Osteocyte (in vitro differentiated cells): ENCODE data around the gene AZI2. TPM values are rescaled to one million over a fixed set of nuclear protein-coding genes. Genes with fewer than 3 reads are reported as not detected.

Experiments used
- DNase-seq: peaks from one replicate; pipeline ENCODE4 v3.0.0; 2021; ENCODE audit warnings: mixed read lengths; ENCODE audit not compliant: unreplicated experiment; ENCODE audit errors: extremely low spot score
- H3K27ac Mint-ChIP-seq: one replicate; pipeline ENCODE4 v1.8.0; 2021; ENCODE audit warnings: mild to moderate bottlenecking, mixed read lengths; ENCODE audit not compliant: unreplicated experiment
- H3K27me3 Mint-ChIP-seq: one replicate; pipeline ENCODE4 v1.8.0; 2021; ENCODE audit warnings: mixed read lengths; ENCODE audit not compliant: unreplicated experiment
- H3K36me3 Mint-ChIP-seq: one replicate; pipeline ENCODE4 v1.8.0; 2021; ENCODE audit warnings: mixed read lengths; ENCODE audit not compliant: unreplicated experiment
- H3K4me1 Mint-ChIP-seq: one replicate; pipeline ENCODE4 v1.8.0; 2021; ENCODE audit warnings: mixed read lengths; ENCODE audit not compliant: unreplicated experiment
- H3K4me3 Mint-ChIP-seq: one replicate; pipeline ENCODE4 v1.8.0; 2021; ENCODE audit warnings: mild to moderate bottlenecking, moderate library complexity, mixed read lengths; ENCODE audit not compliant: unreplicated experiment
- H3K9me3 Mint-ChIP-seq: one replicate; pipeline ENCODE4 v1.8.0; 2021; ENCODE audit warnings: mixed read lengths; ENCODE audit not compliant: unreplicated experiment
- CTCF ChIP-seq: fragments of 200-600 bp; sonication (generic); IDR thresholded peaks from 2 replicates; pipeline ENCODE4 v1.5.0; 2021; ENCODE audit warnings: antibody characterized with exemption, mild to moderate bottlenecking, moderate library complexity
- total RNA-seq: library from RNA; stranded (reverse); gene quantifications from 2 replicates; pipeline ENCODE4 v1.2.1, GENCODE V29; 2021

Gene AZI2
- total RNA-seq, 1 donor from 2014 or later, result 66.4 TPM

- no peak for DNase-seq
- Mint-ChIP-seq H3K36me3 (peaks cover 2% of the 10 kb centered on the region), H3K27me3 (no peaks in the 10 kb centered on the region), H3K4me1 (peaks cover 28% of the 10 kb centered on the region), H3K4me3 (no peak overlapping the region), H3K9me3 (no peaks in the 10 kb centered on the region), H3K27ac (peak overlapping the region; percentile 73)
- TF ChIP-seq CTCF, result no peak
Observed at GRCh38 chr3:28294667-28295413, 53.8 kb downstream of the AZI2 start.

GRCh38 chr3:28292622-28293021 lies 56.0 kb downstream of the AZI2 start:
- no peak overlapping the region for H3K4me3 Mint-ChIP-seq
- H3K27me3 Mint-ChIP-seq, result no peaks in the 10 kb centered on the region
- peaks cover 23% of the 10 kb centered on the region for H3K4me1 Mint-ChIP-seq
- peaks cover 2% of the 10 kb centered on the region for H3K36me3 Mint-ChIP-seq
- no peak for DNase-seq
- no peak for TF ChIP-seq CTCF
- no peak overlapping the region for H3K27ac Mint-ChIP-seq
- H3K9me3 Mint-ChIP-seq, result no peaks in the 10 kb centered on the region

- Mint-ChIP-seq H3K4me1 (peaks cover 20% of the 10 kb centered on the region), H3K27ac (no peak overlapping the region), H3K36me3 (peaks cover 2% of the 10 kb centered on the region), H3K27me3 (no peaks in the 10 kb centered on the region), H3K4me3 (no peak overlapping the region), H3K9me3 (no peaks in the 10 kb centered on the region)
- DNase-seq, result no peak
- no peak for TF ChIP-seq CTCF
Observed at GRCh38 chr3:28291577-28291976, 57.0 kb downstream of the AZI2 start.

- H3K4me1 Mint-ChIP-seq, result peaks cover 17% of the 10 kb centered on the region
- no peaks in the 10 kb centered on the region for H3K27me3 Mint-ChIP-seq
- TF ChIP-seq CTCF, result no peak
- peaks cover 2% of the 10 kb centered on the region for H3K36me3 Mint-ChIP-seq
- H3K27ac Mint-ChIP-seq, result no peak overlapping the region
- DNase-seq, result no peak
- no peak overlapping the region for H3K4me3 Mint-ChIP-seq
- no peaks in the 10 kb centered on the region for H3K9me3 Mint-ChIP-seq
Observed at GRCh38 chr3:28290863-28291300, 57.7 kb downstream of the AZI2 start.

DNA sequence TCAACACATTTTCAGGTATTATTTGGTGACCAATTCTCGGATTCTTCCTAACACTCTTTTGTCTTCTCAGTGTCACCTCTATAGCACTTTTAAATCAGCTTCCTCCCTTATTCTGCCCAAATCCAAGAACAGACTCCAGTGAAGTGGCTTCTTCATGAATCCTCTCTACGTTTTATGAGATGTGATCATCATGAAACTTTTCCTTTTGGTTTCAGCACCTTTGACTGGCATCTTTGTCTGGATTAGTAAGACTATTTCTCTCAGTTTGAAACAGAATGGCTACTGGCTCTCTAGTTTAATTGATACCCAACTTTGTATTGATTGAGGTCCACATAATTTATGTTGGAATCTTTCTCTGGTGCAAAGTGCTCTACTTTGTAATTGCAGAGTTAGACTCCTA lies 61.6 kb downstream of the AZI2 start:
- Mint-ChIP-seq H3K27ac (no peak overlapping the region), H3K4me1 (peaks cover 5% of the 10 kb centered on the region), H3K4me3 (no peak overlapping the region), H3K27me3 (no peaks in the 10 kb centered on the region), H3K36me3 (peaks cover 1% of the 10 kb centered on the region), H3K9me3 (no peaks in the 10 kb centered on the region)
- no peak for DNase-seq
- TF ChIP-seq CTCF, result no peak
